PC-9 (cell line): ENCODE data around the gene SOS1. TPM values are rescaled to one million over a fixed set of nuclear protein-coding genes. Genes with fewer than 3 reads are reported as not detected.
"Not testable (repeated sequence)": the region's sequence is repeated elsewhere in the genome, so short reads cannot be mapped to it uniquely, and the experiment has no call there.

Experiments
- BruUV-seq: library from RNA; stranded (reverse); fragments of 400-500 nt; replicated peaks from 2 replicates; lab custom pipeline; 2021; lab: Mats Ljungman, UMichigan
- CTCF ChIA-PET: fragments of 300-600 bp; sonication (Branson Sonifier 250); formaldehyde crosslinking; loops from one replicate; lab custom pipeline; 2022; ENCODE audit warnings: antibody characterized with exemption; lab: Charles Lee
- POLR2A ChIA-PET: fragments of 300-600 bp; sonication (Branson Sonifier 250); formaldehyde crosslinking; loops from one replicate; lab custom pipeline; 2022; ENCODE audit warnings: antibody characterized with exemption; ENCODE audit not compliant: unreplicated experiment; lab: Charles Lee
- DNase-seq, 2 experiments: peaks; one replicate each; pipeline versions ENCODE4 v3.0.0 to v3.0.0-alpha.2; 2015 to 2022; ENCODE audit warnings: mixed read lengths in 1 of 2
- H2AFZ ChIP-seq: fragments of 200-600 bp; sonication (generic); 2 replicates; pipeline ENCODE4 v1.8.1; 2017; ENCODE audit warnings: antibody characterized with exemption
- H3F3A ChIP-seq: fragments of 200-600 bp; sonication (generic); 2 replicates; pipeline ENCODE4 v1.8.1; 2017; ENCODE audit warnings: antibody characterized with exemption, mild to moderate bottlenecking, low read depth; ENCODE audit not compliant: insufficient read depth
- H3K27ac ChIP-seq: fragments of 200-600 bp; sonication (generic); 2 replicates; pipeline ENCODE4 v1.6.1; 2016; ENCODE audit warnings: mixed run types
- H3K27me3 ChIP-seq: fragments of 200-600 bp; sonication (generic); 2 replicates; pipeline ENCODE4 v1.6.1; 2016; ENCODE audit warnings: low read depth, mixed run types; ENCODE audit not compliant: insufficient read depth
- H3K36me3 ChIP-seq: fragments of 200-600 bp; sonication (generic); 2 replicates; pipeline ENCODE4 v1.6.1; 2016; ENCODE audit warnings: low read depth, mixed run types
- H3K4me1 ChIP-seq: fragments of 200-600 bp; sonication (generic); replicated peaks from 2 replicates; pipeline ENCODE4 v1.6.1; 2016; ENCODE audit warnings: mixed run types; ENCODE audit not compliant: insufficient read depth
- H3K4me2 ChIP-seq: fragments of 200-600 bp; sonication (generic); 2 replicates; pipeline ENCODE4 v1.6.1; 2017; ENCODE audit warnings: mixed run types
- H3K4me3 ChIP-seq: fragments of 200-600 bp; sonication (generic); 2 replicates; pipeline ENCODE4 v1.6.1; 2016; ENCODE audit warnings: mixed run types
- H3K79me2 ChIP-seq: fragments of 200-600 bp; sonication (generic); 2 replicates; pipeline ENCODE4 v1.6.1; 2017; ENCODE audit warnings: low read depth, mixed run types
- H3K9me2 ChIP-seq: fragments of 200-600 bp; sonication (generic); 2 replicates; pipeline ENCODE4 v1.8.1; 2017; ENCODE audit warnings: mild to moderate bottlenecking; ENCODE audit not compliant: insufficient read depth
- H3K9me3 ChIP-seq: fragments of 200-600 bp; sonication (generic); 2 replicates; pipeline ENCODE4 v1.8.1; 2016; ENCODE audit warnings: low read depth; ENCODE audit not compliant: insufficient read depth
- H4K20me1 ChIP-seq: fragments of 200-600 bp; sonication (generic); 2 replicates; pipeline ENCODE4 v1.8.1; 2017; ENCODE audit not compliant: insufficient read depth
- EZH2 ChIP-seq: fragments of 200-600 bp; sonication (generic); IDR thresholded peaks from 2 replicates; pipeline ENCODE4 v1.8.0; 2017; ENCODE audit warnings: antibody characterized with exemption, low read depth
- intact Hi-C: fragments of 100-400 bp; cut with micrococcal nuclease; formaldehyde crosslinking; loops from one replicate; pipeline ENCODE4 v1.10.0; 2022; ENCODE audit not compliant: unreplicated experiment
- total RNA-seq: library from RNA; stranded (reverse); gene quantifications from 2 replicates; pipeline ENCODE4 v1.2.3, GENCODE V29; 2021
- TF ChIP-seq, protein P1 (sequence below): fragments of 200-600 bp; sonication (generic); conservative IDR thresholded peaks from 2 replicates; pipeline ENCODE4 v1.6.1; 2017; ENCODE audit warnings: mixed run types, antibody characterized with exemption, mild to moderate bottlenecking, moderate library complexity

The SOS1 gene
- total RNA-seq, 1 experiment from 2014 or later, result 34.7 TPM

DNA sequence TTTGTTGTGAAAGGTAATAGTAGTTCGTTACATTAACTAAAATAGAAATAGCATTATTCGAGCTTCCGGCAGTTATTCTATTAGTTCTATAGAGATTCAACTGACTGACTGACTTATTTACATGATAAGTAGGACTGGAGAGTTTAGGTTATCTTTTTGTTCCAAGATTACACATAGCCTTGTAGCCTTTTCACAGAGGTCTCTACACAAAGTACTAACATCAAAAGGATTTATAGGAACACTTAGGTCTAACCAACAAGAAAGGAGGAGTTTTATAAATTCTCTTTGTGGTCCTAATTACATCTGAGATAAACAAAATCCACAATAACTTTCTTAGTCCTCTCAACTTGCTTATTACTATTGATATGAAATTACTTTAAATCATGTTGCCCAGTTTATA is 62.8 kb downstream of the SOS1 start:
- no peak overlapping the region for H2AFZ ChIP-seq
- BruUV-seq, result no TSS peak
- ChIA-PET POLR2A (no interaction called here), CTCF (interaction anchor here (0.6 to 1.0 kb wide), 4 partner anchors 22 to 561 kb away, joined by 3 to 6 read pairs (median 3); no protein-coding TSS in a partner anchor)
- peaks cover 16% of the 10 kb centered on the region; the same call in 1 of the 2 replicates for H3K36me3 ChIP-seq
- intact Hi-C loops, result no loop called here
- DNase-seq, result no peak
- no peaks in the 10 kb centered on the region for H3K9me3 ChIP-seq
- no peaks in the 10 kb centered on the region for H3K27me3 ChIP-seq
- no peak for TF ChIP-seq EZH2
- TF ChIP-seq, protein P1, sequence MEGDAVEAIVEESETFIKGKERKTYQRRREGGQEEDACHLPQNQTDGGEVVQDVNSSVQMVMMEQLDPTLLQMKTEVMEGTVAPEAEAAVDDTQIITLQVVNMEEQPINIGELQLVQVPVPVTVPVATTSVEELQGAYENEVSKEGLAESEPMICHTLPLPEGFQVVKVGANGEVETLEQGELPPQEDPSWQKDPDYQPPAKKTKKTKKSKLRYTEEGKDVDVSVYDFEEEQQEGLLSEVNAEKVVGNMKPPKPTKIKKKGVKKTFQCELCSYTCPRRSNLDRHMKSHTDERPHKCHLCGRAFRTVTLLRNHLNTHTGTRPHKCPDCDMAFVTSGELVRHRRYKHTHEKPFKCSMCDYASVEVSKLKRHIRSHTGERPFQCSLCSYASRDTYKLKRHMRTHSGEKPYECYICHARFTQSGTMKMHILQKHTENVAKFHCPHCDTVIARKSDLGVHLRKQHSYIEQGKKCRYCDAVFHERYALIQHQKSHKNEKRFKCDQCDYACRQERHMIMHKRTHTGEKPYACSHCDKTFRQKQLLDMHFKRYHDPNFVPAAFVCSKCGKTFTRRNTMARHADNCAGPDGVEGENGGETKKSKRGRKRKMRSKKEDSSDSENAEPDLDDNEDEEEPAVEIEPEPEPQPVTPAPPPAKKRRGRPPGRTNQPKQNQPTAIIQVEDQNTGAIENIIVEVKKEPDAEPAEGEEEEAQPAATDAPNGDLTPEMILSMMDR, result no peak
- no peaks in the 10 kb centered on the region for H3K4me1 ChIP-seq
- 0 out of 2 replicates have a peak, but pooled peaks cover 4% of the 10 kb centered on the region for H3K79me2 ChIP-seq
- no peak overlapping the region for H3K4me3 ChIP-seq
- H3F3A ChIP-seq, result peaks cover 11% of the 10 kb centered on the region; the same call in 1 of the 2 replicates
- H4K20me1 ChIP-seq, result peaks cover 18% of the 10 kb centered on the region
- no peak overlapping the region for H3K27ac ChIP-seq
- H3K9me2 ChIP-seq, result no peaks in the 10 kb centered on the region
- no peak overlapping the region for H3K4me2 ChIP-seq

DNA sequence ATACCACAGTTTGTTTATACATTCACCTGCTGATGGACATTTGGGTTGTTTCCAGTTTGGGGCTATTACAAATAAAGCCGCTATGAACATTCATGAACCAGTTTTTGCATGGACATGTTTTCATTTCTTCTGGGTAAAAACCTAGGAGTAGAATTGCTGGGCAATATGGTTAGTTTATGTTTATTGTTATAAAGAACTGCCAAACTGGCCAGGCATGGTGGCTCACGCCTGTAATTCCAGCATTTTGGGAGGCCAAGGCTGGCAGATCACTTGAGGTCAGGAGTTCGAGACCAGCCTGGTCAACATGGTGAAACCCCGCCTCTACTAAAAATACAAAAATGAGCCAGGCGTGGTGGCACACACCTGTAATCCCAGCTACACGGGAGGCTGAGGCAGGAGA is 68.2 kb downstream of the SOS1 start:
- H3F3A ChIP-seq, H3K4me1 ChIP-seq, H3K4me2 ChIP-seq, H3K27me3 ChIP-seq, intact Hi-C loops, H2AFZ ChIP-seq, H3K4me3 ChIP-seq, H3K9me2 ChIP-seq, POLR2A ChIA-PET, H3K9me3 ChIP-seq, BruUV-seq, CTCF ChIA-PET, DNase-seq, H3K27ac ChIP-seq, H4K20me1 ChIP-seq, H3K79me2 ChIP-seq: not testable (repeated sequence)
- H3K36me3 ChIP-seq, result peaks cover 19% of the 10 kb centered on the region; the same call in 1 of the 2 replicates

DNA sequence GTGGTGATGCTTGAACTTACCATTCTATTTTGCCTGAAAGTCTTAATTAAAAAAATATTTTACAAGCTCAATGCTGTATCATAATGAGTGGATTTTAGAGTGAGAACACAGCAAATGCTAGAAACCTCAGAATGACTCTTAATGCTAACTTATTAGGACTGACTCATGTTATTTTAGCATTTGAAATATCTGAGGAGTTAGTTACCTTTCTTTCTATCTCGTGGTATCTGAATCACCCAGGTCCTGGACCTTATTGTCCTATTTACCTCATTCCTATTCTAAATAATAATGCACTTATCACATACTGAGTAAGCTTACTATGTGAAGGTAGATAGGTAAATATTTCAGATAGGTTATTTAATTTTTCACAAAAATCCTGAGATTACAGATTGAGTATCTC is 70.7 kb downstream of the SOS1 start:
- no peak for TF ChIP-seq EZH2
- TF ChIP-seq, protein P1, result no peak
- Histone ChIP-seq H2AFZ (no peak overlapping the region), H3K4me2 (no peak overlapping the region), H3K27ac (no peak overlapping the region), H3K4me3 (no peak overlapping the region), H3K79me2 (no peaks in the 10 kb centered on the region), H3F3A (0 out of 2 replicates have a peak, but pooled peaks cover 3% of the 10 kb centered on the region), H3K36me3 (peaks cover 14% of the 10 kb centered on the region; the same call in 1 of the 2 replicates), H3K4me1 (no peaks in the 10 kb centered on the region), H3K9me2 (no peaks in the 10 kb centered on the region), H4K20me1 (0 out of 2 replicates have a peak, but pooled peaks cover 3% of the 10 kb centered on the region), H3K27me3 (no peaks in the 10 kb centered on the region), H3K9me3 (no peaks in the 10 kb centered on the region)
- no peak for DNase-seq
- POLR2A ChIA-PET, result no interaction called here
- CTCF ChIA-PET, result no interaction called here
- intact Hi-C loops, result no loop called here
- BruUV-seq, result no TSS peak

DNA sequence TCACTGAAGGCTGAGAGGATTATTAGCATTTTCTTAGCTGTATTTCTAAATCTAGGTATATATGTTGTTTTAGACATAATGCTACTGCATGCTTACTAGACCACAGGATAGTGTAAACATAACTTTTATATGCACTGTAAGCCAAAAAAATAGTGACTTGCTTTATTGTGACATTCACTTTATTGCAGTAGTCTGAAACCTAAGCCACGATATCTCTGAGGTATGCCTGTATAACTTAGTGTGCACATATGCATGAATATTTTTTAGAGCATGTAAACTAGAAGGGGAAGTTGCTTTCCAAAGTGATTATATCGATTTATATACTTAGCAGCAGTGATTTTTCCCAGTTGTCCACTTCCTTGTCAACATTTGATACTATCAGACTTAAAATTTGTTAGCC is 81.8 kb downstream of the SOS1 start:
- no peaks in the 10 kb centered on the region for H4K20me1 ChIP-seq
- DNase-seq, result no peak
- CTCF ChIA-PET, result no interaction called here

More for the DNA sequence above, 81.8 kb downstream of the SOS1 start:
- Histone ChIP-seq H3K9me2 (no peaks in the 10 kb centered on the region), H3K4me3 (no peak overlapping the region), H3K4me2 (no peak overlapping the region), H3K79me2 (no peaks in the 10 kb centered on the region), H3K4me1 (no peaks in the 10 kb centered on the region), H3F3A (no peaks in the 10 kb centered on the region), H3K27ac (no peak overlapping the region), H3K27me3 (no peaks in the 10 kb centered on the region), H3K9me3 (no peaks in the 10 kb centered on the region), H3K36me3 (0 out of 2 replicates have a peak, but pooled peaks cover 4% of the 10 kb centered on the region), H2AFZ (no peak overlapping the region)
- no peak for TF ChIP-seq EZH2
- TF ChIP-seq, protein P1, result no peak
- no TSS peak for BruUV-seq
- intact Hi-C loops, result no loop called here
- POLR2A ChIA-PET, result no interaction called here
